Chondrocyte (in vitro differentiated cells): ENCODE data around the gene FAM237B. TPM values are rescaled to one million over a fixed set of nuclear protein-coding genes. Genes with fewer than 3 reads are reported as not detected.

Experiments used
- DNase-seq: peaks from one replicate; pipeline ENCODE4 v3.0.0; 2021; ENCODE audit warnings: mixed read lengths, low spot score
- H3K27ac Mint-ChIP-seq: one replicate; pipeline ENCODE4 v1.8.0; 2021; ENCODE audit warnings: mild to moderate bottlenecking, moderate library complexity, mixed read lengths; ENCODE audit not compliant: unreplicated experiment
- H3K27me3 Mint-ChIP-seq: 2 replicates; pipeline ENCODE4 v1.8.0; 2021; ENCODE audit warnings: low read depth, mixed read lengths
- H3K36me3 Mint-ChIP-seq: 2 replicates; pipeline ENCODE4 v1.8.0; 2021; ENCODE audit warnings: low read depth, mixed read lengths
- H3K4me1 Mint-ChIP-seq: 2 replicates; pipeline ENCODE4 v1.8.0; 2021; ENCODE audit warnings: low read depth, mild to moderate bottlenecking, mixed read lengths
- H3K4me3 Mint-ChIP-seq: one replicate; pipeline ENCODE4 v1.8.0; 2021; ENCODE audit warnings: mild to moderate bottlenecking, moderate library complexity, mixed read lengths; ENCODE audit not compliant: unreplicated experiment
- H3K9me3 Mint-ChIP-seq: 2 replicates; pipeline ENCODE4 v1.8.0; 2021; ENCODE audit warnings: low read depth, mixed read lengths
- CTCF ChIP-seq: fragments of 200-600 bp; sonication (generic); IDR thresholded peaks from 2 replicates; pipeline ENCODE4 v1.5.0; 2021; ENCODE audit warnings: antibody characterized with exemption, mild to moderate bottlenecking, moderate library complexity
- total RNA-seq: library from RNA; stranded (reverse); gene quantifications from 3 replicates; pipeline ENCODE4 v1.2.1, GENCODE V29; 2021

The FAM237B gene
- total RNA-seq, 1 donor from 2014 or later = not detected

DNA sequence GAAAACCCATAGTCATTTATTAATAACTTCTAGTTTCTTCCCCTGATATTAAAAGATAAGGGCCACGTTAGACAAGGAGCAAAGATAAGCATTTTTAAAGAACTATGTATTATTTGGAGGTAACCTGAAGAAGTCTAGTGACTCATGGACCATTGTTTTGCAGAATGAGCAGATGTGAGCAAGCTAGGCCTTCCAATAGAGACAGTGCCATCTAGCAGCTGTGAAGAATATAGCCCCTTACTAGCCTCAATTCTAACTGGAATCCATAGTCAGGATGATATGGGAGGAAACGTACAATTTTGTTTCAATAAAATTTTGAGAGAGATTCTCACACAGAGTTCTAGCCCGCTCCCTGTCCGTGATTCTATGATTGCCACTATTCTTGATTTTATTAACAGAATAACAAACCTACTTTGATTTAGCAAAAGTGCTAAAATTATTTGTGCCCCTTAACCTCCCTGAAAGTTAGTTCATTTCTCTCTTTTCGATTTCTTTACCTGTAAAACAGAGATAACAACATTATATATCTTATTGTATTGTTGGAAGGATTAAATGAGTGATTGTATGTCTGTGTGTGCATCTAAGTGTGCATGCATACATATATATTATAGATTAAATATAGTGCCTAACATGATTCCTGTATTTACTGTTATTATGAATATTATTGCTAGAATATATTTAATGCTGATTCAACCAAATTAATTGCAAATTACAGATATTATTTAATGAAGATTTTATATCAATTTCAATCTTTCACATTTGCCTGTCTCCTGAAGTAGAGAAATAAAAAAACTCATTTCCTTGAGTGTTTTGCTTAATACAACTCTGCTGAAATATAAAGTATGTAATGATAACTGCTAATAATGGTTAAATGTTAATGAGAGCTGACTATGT, 22.7 kb downstream of the FAM237B start:
- no peak for DNase-seq
- no peak overlapping the region for H3K4me3 Mint-ChIP-seq
- no peak overlapping the region for H3K27ac Mint-ChIP-seq
- H3K9me3 Mint-ChIP-seq = peaks cover 6% of the 10 kb centered on the region
- no peaks in the 10 kb centered on the region for H3K36me3 Mint-ChIP-seq
- no peaks in the 10 kb centered on the region for H3K4me1 Mint-ChIP-seq
- peak; percentile 76 for TF ChIP-seq CTCF
- H3K27me3 Mint-ChIP-seq = peaks cover 8% of the 10 kb centered on the region

DNA sequence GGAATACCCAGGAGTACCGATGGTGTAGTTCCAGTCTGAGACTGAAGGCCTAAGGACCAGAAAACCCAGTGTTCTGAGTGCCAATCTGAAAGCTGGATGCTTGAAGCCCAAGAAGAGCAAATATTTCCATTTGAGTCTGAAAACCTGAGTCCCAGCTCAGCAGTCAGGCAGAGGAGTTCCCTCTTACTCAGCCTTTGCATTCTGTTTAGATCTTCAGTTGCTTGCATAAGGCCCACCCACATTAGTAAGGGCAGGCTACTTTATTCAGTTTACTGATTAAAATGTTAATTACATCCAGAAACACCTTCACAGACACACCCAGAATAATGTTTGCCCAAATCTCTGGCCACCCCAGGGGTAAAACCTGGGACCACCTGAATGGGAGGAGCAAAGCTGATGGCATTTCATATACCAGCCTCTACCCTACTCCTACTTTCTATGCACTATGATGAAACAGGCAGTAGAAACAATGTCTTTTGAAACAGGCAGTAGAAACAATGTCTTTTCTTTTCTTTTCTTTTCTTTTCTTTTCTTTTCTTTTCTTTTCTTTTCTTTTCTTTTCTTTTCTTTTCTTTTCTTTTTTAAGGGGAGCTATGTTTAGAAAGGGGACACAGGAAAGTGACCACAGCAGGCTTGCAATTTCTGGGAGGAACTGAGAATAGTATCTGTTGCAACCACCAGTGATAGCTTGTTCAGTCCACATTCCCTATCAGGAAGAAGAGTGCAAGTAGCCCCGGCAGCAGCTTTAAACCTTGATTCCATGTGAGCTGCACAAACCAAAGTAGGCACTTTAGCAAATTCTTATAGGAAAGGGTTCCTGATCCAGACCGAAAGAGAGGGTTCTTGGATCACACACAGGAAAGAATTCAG, 30.6 kb downstream of the FAM237B start:
- Mint-ChIP-seq H3K9me3 (peaks cover 7% of the 10 kb centered on the region), H3K4me1 (no peaks in the 10 kb centered on the region), H3K4me3 (no peak overlapping the region)

DNA sequence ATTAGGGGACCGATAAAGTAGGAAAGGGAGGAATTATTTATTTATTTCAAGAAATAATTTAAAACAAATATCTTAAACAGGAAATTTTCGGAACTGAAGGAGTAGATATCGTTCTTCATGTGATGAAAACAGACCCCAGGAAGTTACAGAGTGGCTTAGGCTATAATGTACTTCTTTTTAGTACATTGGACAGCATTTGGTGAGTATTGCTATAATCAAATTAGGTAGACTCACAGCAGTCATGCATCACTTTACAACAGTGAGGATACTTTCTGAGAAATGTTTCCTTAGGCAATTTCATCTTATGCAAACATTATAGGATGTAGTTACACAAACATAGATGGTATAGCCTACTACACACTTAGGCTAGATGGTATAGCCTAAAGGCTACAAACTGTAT, 33.0 kb downstream of the FAM237B start:
- no peaks in the 10 kb centered on the region for H3K4me1 Mint-ChIP-seq
- H3K27me3 Mint-ChIP-seq = peaks cover 6% of the 10 kb centered on the region
- TF ChIP-seq CTCF = no peak
- DNase-seq = no peak
- peaks cover 7% of the 10 kb centered on the region for H3K9me3 Mint-ChIP-seq
- H3K36me3 Mint-ChIP-seq = no peaks in the 10 kb centered on the region
- H3K4me3 Mint-ChIP-seq = no peak overlapping the region
- no peak overlapping the region for H3K27ac Mint-ChIP-seq

More for the DNA sequence above, 30.6 kb downstream of the FAM237B start:
- H3K36me3 Mint-ChIP-seq = no peaks in the 10 kb centered on the region
- no peak for DNase-seq
- TF ChIP-seq CTCF = no peak
- H3K27me3 Mint-ChIP-seq = peaks cover 11% of the 10 kb centered on the region
- no peak overlapping the region for H3K27ac Mint-ChIP-seq

GRCh38 chr7:90276033-90276728, 44.9 kb downstream of the FAM237B start:
- Mint-ChIP-seq H3K4me3 (no peak overlapping the region), H3K36me3 (no peaks in the 10 kb centered on the region), H3K27ac (no peak overlapping the region), H3K27me3 (peaks cover 7% of the 10 kb centered on the region), H3K4me1 (no peaks in the 10 kb centered on the region), H3K9me3 (no peaks in the 10 kb centered on the region)
- no peak for DNase-seq
- TF ChIP-seq CTCF = no peak

- Mint-ChIP-seq H3K27me3 (peaks cover 15% of the 10 kb centered on the region), H3K4me1 (no peaks in the 10 kb centered on the region), H3K4me3 (no peak overlapping the region), H3K27ac (no peak overlapping the region), H3K9me3 (no peaks in the 10 kb centered on the region), H3K36me3 (no peaks in the 10 kb centered on the region)
- no peak for DNase-seq
- TF ChIP-seq CTCF = no peak
Observed at GRCh38 chr7:90274161-90274560, 46.9 kb downstream of the FAM237B start.
